Stimulated activated CD8-positive, alpha-beta memory T cell treated with anti-CD3 and anti-CD28 coated beads, Interleukin-7, amount 100 ng/mL, for 48 hours (primary cell): Measurements from ENCODE around the gene NIT1.

Source experiments
- DNase-seq, 2 donors: peaks; one replicate each; pipeline ENCODE4 v3.0.0-alpha.2; 2020; ENCODE audit warnings: low read depth in 1 of 2; ENCODE audit errors: extremely low read depth in 1 of 2

The NIT1 gene

GRCh38 chr1:161083748-161084596, 33.9 kb upstream of the NIT1 start:
- DNase-seq: no peak

GRCh38 chr1:161084597-161084988, 33.3 kb upstream of the NIT1 start:
- DNase-seq: no peak

- no peak for DNase-seq
These were observed 32.7 kb upstream of the NIT1 start for GRCh38 chr1:161085165-161085564.

- DNase-seq: no peak
These were observed 31.4 kb upstream of the NIT1 start for GRCh38 chr1:161086457-161086856.

GRCh38 chr1:161088587-161089110, 29.3 kb upstream of the NIT1 start:
- DNase-seq: no peak

GRCh38 chr1:161089251-161089924, 28.5 kb upstream of the NIT1 start, which contains the start of gene NECTIN4:
Gene NECTIN4 (minus strand): TSS chr1:161089558. CDS start chr1:161089296, 262 bp downstream.
- DNase-seq: no peak

GRCh38 chr1:161089938-161090337, 28.0 kb upstream of the NIT1 start:
- no peak for DNase-seq

GRCh38 chr1:161090617-161091016, 27.3 kb upstream of the NIT1 start:
- DNase-seq: no peak

GRCh38 chr1:161091093-161091492, 26.8 kb upstream of the NIT1 start:
- DNase-seq: no peak

- DNase-seq: no peak
These were observed 26.0 kb upstream of the NIT1 start for GRCh38 chr1:161091796-161092507.

GRCh38 chr1:161092621-161093028, 25.3 kb upstream of the NIT1 start:
- peak in 1 of 2 donors; percentile 49 for DNase-seq

GRCh38 chr1:161094481-161094880, 23.4 kb upstream of the NIT1 start:
- DNase-seq: no peak

GRCh38 chr1:161095230-161095629, 22.7 kb upstream of the NIT1 start:
- no peak for DNase-seq

- DNase-seq: no peak
These were observed 21.9 kb upstream of the NIT1 start for GRCh38 chr1:161096015-161096414.

- DNase-seq: no peak
These were observed 21.4 kb upstream of the NIT1 start for GRCh38 chr1:161096530-161096929.

- peak; percentile 55 to 67 for DNase-seq
These were observed 19.5 kb upstream of the NIT1 start, which contains the start of gene KLHDC9 for GRCh38 chr1:161098210-161099068. Gene KLHDC9 (plus strand): TSS chr1:161098361. CDS start chr1:161098536, 175 bp downstream.

GRCh38 chr1:161099090-161099802, 18.7 kb upstream of the NIT1 start:
- DNase-seq: no peak

GRCh38 chr1:161100556-161100955, 17.3 kb upstream of the NIT1 start:
- DNase-seq: no peak

- DNase-seq: no peak
These were observed 11.5 kb upstream of the NIT1 start for GRCh38 chr1:161106431-161106830.

- DNase-seq: no peak
These were observed 6.8 kb upstream of the NIT1 start for GRCh38 chr1:161111117-161111516.
